Hematopoietic multipotent progenitor cell treated with erythropoietin and hydrocortisone succinate and interleukin-3 and kit ligand, for 15 days (in vitro differentiated cells): ENCODE results near the gene RASGRP1.

Experiments used
- DNase-seq: peaks from one replicate; pipeline ENCODE4 v3.0.0-alpha.2; 2015; ENCODE audit warnings: low spot score

The RASGRP1 gene

GRCh38 chr15:38458646-38459045 is 106.0 kb downstream of the RASGRP1 start:
- no peak for DNase-seq

- peak; percentile 19 for DNase-seq
These were observed 109.5 kb downstream of the RASGRP1 start for GRCh38 chr15:38455092-38455491.

- peak; percentile 4 for DNase-seq
These were observed 109.9 kb downstream of the RASGRP1 start for GRCh38 chr15:38454696-38455090.

DNA sequence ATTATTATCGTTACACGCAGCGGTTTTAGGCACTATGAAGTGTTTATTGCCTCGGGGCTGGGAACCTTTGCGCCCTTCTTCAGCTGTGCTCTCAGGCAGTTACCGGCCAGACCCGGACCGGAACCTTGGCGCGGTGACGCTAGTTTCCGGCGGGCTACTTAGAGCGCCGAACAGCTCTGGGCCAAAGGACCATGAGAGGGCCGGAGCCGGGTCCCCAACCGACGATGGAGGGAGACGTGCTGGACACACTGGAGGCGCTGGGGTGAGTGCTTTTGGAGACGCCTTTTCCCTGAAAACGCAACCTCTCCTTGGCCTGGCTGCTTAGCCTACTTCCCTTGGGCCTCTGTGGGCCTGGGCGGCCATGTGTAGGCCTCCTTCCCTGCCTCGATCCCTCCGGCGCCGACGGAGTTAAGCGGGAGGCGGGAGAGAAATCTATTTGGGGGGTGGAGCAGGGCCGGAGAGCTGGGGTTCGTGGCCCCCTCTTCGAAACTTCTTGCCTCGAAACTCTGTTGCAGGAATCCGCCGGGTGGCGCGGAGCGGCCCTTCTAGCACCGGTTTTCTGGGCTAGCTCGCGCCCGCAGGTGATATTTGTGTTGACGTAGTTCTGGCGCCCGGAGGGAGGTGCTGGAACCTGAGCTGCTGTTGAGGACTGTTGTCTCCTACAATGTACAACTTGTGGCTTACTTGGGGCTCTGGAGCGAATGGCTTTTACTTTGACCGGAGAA is 110.5 kb downstream of the RASGRP1 start, which contains the start of gene FAM98B:
Gene FAM98B, plus strand, starts transcription at position 157 of the 725 bp plus-strand sequence. Its CDS starts 35 bp downstream, at position 192.
- peak; percentile 83 for DNase-seq

DNA sequence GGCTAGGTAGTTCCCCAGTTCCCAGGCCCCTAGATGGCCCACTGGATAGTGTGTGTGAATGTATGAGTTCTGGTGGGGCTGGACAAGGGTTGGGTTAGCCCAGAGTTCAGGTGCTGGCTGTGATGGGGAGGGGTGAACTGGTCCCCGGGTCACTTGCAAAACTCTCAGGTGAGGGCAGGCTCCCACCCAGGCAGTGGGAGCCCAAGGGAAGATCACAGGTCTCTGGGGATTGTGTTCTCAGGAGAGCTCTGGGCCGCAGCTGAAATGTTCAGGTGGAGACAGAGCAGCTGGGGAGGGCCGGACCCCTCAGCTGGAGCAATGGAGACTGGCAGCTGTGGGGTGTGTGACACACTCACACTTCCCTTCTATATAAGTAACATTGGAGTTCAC is 123.5 kb downstream of the RASGRP1 start:
- no peak for DNase-seq

GRCh38 chr15:38440353-38441129 is 124.1 kb downstream of the RASGRP1 start:
- DNase-seq: peak; percentile 62
